Measurements from ENCODE around the gene DDB1. TPM values are rescaled to one million over a fixed set of nuclear protein-coding genes. Genes with fewer than 3 reads are reported as not detected.

DDB1 gene
- total and polyA plus RNA-seq, 9 of the 15 experiments (the other 6 are each of a cell fraction or from before 2014, with no cell fraction given): 172 to 361 (median 266) TPM

- TF ChIP-seq, protein P1, sequence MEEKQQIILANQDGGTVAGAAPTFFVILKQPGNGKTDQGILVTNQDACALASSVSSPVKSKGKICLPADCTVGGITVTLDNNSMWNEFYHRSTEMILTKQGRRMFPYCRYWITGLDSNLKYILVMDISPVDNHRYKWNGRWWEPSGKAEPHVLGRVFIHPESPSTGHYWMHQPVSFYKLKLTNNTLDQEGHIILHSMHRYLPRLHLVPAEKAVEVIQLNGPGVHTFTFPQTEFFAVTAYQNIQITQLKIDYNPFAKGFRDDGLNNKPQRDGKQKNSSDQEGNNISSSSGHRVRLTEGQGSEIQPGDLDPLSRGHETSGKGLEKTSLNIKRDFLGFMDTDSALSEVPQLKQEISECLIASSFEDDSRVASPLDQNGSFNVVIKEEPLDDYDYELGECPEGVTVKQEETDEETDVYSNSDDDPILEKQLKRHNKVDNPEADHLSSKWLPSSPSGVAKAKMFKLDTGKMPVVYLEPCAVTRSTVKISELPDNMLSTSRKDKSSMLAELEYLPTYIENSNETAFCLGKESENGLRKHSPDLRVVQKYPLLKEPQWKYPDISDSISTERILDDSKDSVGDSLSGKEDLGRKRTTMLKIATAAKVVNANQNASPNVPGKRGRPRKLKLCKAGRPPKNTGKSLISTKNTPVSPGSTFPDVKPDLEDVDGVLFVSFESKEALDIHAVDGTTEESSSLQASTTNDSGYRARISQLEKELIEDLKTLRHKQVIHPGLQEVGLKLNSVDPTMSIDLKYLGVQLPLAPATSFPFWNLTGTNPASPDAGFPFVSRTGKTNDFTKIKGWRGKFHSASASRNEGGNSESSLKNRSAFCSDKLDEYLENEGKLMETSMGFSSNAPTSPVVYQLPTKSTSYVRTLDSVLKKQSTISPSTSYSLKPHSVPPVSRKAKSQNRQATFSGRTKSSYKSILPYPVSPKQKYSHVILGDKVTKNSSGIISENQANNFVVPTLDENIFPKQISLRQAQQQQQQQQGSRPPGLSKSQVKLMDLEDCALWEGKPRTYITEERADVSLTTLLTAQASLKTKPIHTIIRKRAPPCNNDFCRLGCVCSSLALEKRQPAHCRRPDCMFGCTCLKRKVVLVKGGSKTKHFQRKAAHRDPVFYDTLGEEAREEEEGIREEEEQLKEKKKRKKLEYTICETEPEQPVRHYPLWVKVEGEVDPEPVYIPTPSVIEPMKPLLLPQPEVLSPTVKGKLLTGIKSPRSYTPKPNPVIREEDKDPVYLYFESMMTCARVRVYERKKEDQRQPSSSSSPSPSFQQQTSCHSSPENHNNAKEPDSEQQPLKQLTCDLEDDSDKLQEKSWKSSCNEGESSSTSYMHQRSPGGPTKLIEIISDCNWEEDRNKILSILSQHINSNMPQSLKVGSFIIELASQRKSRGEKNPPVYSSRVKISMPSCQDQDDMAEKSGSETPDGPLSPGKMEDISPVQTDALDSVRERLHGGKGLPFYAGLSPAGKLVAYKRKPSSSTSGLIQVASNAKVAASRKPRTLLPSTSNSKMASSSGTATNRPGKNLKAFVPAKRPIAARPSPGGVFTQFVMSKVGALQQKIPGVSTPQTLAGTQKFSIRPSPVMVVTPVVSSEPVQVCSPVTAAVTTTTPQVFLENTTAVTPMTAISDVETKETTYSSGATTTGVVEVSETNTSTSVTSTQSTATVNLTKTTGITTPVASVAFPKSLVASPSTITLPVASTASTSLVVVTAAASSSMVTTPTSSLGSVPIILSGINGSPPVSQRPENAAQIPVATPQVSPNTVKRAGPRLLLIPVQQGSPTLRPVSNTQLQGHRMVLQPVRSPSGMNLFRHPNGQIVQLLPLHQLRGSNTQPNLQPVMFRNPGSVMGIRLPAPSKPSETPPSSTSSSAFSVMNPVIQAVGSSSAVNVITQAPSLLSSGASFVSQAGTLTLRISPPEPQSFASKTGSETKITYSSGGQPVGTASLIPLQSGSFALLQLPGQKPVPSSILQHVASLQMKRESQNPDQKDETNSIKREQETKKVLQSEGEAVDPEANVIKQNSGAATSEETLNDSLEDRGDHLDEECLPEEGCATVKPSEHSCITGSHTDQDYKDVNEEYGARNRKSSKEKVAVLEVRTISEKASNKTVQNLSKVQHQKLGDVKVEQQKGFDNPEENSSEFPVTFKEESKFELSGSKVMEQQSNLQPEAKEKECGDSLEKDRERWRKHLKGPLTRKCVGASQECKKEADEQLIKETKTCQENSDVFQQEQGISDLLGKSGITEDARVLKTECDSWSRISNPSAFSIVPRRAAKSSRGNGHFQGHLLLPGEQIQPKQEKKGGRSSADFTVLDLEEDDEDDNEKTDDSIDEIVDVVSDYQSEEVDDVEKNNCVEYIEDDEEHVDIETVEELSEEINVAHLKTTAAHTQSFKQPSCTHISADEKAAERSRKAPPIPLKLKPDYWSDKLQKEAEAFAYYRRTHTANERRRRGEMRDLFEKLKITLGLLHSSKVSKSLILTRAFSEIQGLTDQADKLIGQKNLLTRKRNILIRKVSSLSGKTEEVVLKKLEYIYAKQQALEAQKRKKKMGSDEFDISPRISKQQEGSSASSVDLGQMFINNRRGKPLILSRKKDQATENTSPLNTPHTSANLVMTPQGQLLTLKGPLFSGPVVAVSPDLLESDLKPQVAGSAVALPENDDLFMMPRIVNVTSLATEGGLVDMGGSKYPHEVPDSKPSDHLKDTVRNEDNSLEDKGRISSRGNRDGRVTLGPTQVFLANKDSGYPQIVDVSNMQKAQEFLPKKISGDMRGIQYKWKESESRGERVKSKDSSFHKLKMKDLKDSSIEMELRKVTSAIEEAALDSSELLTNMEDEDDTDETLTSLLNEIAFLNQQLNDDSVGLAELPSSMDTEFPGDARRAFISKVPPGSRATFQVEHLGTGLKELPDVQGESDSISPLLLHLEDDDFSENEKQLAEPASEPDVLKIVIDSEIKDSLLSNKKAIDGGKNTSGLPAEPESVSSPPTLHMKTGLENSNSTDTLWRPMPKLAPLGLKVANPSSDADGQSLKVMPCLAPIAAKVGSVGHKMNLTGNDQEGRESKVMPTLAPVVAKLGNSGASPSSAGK (IDR thresholded peaks at IDR 0.05): peak; percentile 39
- TF ChIP-seq ZNF274 (IDR thresholded peaks at IDR 0.05; ENCODE audit: borderline replicate concordance, low read depth, low read length): no peak
- TF ChIP-seq ZNF592 (IDR thresholded peaks at IDR 0.05): peak; percentile 83
- TF ChIP-seq, protein P2, sequence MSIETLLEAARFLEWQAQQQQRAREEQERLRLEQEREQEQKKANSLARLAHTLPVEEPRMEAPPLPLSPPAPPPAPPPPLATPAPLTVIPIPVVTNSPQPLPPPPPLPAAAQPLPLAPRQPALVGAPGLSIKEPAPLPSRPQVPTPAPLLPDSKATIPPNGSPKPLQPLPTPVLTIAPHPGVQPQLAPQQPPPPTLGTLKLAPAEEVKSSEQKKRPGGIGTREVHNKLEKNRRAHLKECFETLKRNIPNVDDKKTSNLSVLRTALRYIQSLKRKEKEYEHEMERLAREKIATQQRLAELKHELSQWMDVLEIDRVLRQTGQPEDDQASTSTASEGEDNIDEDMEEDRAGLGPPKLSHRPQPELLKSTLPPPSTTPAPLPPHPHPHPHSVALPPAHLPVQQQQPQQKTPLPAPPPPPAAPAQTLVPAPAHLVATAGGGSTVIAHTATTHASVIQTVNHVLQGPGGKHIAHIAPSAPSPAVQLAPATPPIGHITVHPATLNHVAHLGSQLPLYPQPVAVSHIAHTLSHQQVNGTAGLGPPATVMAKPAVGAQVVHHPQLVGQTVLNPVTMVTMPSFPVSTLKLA (conservative IDR thresholded peaks at IDR 0.05): peak; percentile 18 to 47; a peak in 1 of 4 replicates
- TF ChIP-seq CXXC5 (CRISPR knock-in tag; IDR thresholded peaks at IDR 0.05): peak; percentile 21; the same call in 1 of the 2 replicates
- peak; percentile 16; the same call in 1 of the 2 replicates for TF ChIP-seq EGR1 (conservative IDR thresholded peaks at IDR 0.05)
- TF ChIP-seq SMAD1 (IDR thresholded peaks at IDR 0.05; ENCODE audit: low read depth, low read length, partially characterized antibody): no peak
Measured at GRCh38 chr11:61334434-61335354, 1.8 kb upstream of the DDB1 start (continued).
